Sigmoid colon (tissue), 4 donors: ENCODE measurements around the gene PRX.

Experiments used
- EP300 ChIP-seq, 4 donors: sonication (generic); formaldehyde crosslinking; IDR thresholded peaks; one replicate each; pipeline ENCODE4 v1.6.1; 2017; ENCODE audit warnings: antibody characterized with exemption in 4 of 4
- POLR2AphosphoS5 ChIP-seq, 4 donors: sonication (generic); formaldehyde crosslinking; IDR thresholded peaks; one replicate each; pipeline ENCODE4 v1.6.1; 2017; ENCODE audit warnings: antibody characterized with exemption in 4 of 4

DNA sequence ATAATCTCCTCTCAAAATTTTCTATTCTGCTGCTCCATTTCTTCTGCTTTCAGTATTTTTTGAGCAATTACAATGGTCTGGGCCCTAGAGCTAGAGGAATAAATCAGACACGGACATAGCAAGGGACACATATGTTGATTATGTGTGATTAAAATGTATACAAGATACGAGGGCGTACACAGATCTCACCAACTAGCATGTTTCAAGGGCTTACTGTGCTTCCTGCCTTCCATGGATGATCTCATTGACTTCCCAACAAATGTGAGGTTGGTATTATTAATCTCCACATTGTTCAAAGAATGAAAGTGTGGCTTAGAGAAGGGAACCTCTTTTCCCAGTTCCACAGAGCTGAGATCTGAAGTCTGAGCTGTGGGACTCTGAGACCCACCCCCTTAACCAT, 55.5 kb downstream of the PRX start:
- TF ChIP-seq POLR2AphosphoS5 (IDR thresholded peaks at IDR 0.05) = no peak
- no peak for TF ChIP-seq EP300 (IDR thresholded peaks at IDR 0.05)
